T-helper 22 cell (primary cell): ENCODE data around the gene PRICKLE1.

Source experiments
- DNase-seq: peaks from one replicate; pipeline ENCODE4 v3.0.0-alpha.2; 2020; ENCODE audit warnings: low read depth

The PRICKLE1 gene

DNA sequence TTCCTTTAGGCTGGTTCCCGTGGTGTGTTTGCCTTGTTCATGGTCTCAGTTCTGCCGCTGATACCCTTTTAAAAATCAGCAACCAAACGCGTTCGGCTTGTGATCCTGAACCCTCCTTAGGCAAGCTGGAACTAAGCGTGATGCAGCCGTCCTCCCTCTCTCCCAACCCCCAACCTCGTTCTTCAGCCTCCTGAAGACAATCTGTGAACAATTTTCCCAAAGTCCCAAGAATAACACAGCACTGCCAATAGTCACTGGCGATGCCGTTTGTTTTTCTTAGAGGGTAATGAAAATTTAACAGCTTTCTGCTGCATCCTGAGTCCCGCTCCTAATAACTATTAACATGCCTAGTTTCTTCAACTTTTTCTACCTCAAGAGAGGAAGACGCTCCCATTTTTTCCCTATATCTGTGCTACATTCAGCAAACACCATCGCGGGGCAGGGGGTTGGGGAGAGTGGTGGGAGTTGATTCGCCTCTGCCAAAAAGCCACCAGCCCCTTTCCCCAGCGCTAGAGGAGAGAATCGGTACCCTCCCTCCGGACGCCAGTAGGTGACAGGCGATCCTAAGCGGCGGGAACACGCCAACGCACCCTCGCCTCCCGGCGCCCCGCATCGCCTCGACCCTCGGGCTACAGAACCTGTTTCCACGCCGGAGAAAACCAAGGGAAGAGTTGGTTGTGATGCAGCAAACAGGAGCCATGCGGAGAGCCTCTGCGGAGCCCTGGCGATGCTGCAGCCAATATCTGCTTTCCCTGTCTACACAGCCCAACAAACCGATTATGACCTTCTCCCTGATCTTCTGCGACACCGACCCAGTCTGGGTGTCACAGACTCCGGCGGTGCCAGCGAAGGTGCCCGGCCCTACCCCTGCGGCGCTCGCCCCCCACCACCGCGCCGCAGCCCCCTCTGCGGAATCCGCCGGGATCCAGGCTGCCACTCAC is 752 bp downstream of the PRICKLE1 start:
- DNase-seq, result no peak

DNA sequence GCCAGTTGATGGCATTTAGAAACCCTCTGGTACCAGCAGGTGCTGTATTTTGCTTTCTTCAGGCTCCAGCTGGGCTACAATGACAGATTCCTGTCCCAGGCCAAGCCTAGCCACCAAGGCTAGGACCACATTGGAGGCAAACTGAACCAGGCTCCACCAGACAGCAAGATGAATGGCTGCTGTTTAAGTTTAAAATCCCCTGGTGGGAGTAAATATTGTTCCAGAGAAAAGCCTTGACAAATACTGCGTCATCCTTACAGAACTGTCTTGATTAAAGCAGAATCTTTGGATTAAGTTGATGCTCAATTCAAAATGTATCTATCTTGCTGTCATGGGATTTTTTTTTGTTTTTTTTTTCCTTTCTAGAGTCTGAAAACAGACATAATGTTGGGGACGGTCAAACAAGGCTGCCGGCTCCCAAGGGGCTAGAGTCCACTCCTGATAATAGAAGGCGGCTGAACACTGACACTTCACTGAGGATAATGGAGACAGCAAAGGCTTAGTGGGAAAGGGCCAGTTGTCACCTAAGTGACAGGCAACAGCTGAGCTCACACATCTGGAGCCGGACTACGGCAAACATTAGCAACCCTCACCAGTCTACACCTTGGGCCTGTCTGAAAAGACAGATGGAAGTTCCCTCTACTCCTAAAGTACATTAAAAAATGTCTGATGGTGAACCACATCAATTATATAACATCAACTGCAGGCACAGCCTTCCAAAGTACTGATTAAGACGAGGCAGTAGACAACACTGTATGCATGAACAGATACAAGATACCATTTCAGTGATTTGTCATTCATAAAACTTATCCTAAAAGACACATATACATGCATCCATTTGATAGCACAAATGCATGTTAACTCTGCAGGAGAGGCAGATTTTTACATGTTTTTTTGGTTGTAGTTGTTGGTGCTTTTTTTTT is 1.7 kb downstream of the PRICKLE1 start:
- no peak for DNase-seq

DNA sequence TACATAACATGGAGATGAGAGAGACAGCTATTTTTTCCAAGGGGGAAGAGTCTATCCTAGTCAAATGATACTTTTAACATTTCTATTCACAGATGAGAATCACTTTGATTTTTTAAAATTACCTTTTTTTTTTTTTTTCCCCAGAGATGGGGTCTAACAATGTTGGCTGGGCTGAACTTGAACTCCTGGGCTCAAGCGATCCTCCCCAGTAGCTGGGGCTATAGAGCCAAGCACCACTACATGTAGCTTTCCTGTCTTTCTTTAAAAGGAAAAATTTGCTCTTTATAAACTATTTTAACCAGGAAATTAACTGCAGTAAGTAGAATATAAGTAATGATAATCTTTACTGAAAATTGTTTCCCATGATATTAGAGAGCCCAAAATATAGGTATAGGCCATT is 3.3 kb downstream of the PRICKLE1 start:
- no peak for DNase-seq

DNA sequence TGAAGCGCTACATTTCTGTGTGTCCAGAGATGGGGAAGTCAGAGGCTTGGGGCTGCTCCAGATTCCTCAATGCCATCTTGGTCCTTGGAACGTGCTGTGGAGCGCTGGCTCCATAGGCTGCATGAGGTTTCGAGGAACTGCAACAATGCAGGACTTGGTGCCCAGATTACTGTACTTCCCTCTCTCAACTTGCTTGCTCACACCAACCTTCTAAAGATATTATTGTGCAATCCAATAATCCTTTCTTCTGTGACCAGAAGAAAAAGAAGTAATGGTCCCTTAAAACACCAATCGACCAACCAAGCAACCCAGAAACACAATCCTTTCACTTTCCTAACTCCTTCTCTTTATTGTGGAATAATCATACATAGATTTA is 3.7 kb downstream of the PRICKLE1 start:
- DNase-seq, result no peak

DNA sequence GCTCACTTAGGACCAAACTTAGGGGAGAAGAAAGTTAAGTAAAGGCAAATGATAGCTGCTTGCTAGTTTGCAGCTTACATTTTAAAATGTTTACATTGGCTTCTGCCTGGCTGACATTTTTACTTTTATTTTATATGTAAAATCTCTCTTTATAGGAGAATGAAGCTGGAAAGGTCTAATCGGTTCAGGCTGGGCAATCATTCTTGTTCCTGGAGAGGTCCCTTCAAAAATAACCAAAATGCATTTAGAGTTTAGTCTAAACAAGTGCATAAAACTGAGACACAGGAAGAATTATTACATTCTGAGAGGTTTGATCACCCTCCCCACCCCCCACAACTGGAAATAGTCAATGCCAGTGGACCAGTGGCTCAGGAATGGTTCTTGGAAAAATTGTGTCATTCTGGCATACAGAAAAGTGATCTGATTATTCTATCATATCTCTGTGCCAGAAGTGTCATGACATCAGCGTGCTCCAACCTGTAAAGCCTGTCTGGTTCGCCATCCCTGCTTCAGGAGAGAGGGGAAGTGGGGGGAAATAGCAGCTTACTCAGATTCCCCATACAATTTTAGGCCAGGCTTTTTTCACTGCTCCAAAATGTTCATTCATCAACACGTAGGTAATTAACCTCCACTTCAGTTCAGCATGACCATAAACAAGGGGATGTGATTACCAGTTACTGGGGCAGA is 4.2 kb downstream of the PRICKLE1 start:
- DNase-seq, result no peak

DNA sequence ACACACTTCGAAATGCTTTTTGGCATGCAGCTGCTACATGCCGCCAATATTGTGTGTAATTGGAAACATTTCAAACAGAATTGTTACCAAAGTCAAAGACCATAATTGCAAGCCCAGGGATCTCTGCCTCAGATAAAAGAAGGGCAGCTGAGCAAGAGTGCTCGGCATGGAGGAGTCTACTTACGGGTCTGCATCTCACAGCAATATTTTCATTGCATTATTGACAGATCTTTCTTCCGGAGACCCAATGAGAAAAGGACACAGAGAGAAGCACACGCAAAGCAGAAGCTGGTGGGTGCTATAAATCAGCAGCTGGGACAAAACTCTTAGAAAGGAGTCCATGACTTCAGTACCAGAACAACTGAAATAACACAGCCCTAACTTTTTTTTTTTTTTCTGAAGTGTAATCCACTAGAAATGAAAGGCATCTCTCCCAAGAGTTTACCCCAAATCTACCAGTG is 4.9 kb downstream of the PRICKLE1 start:
- DNase-seq, result no peak

DNA sequence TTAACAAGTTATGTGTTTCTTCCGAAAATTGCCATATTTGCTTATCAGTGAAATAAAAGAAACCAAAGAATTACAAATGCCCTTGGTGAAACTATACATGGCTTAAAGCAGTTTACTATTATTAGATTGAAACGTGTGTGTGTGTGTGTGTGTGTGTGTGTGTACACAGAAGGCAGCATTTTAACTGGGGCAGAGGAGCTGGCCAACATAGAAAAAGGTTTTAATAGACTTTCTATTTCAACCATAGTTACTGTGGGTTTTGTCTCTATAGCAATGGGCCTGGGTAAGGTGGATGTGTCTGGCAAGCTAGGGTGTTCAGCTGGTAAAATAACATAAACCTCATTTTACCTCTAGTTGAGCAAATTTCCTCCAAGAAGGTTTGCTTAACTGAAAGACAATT is 6.5 kb downstream of the PRICKLE1 start:
- DNase-seq, result no peak

DNA sequence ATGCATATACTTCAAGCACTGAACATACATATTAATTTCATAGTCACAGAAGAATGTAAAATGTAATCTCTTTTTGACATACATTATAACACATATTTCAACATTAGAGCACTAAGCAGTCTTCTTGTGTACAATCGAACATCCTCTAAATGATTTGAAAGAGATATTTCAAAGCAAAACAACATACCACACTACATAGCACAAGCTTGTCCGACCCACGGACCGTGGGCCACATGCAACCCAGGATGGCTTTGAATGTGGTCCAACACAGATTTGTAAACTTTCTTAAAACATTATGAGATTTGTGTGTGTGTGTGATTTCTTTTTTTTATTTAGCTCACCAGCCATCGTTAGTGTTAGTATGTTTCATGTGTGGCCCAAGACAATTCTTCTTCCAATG is 7.0 kb downstream of the PRICKLE1 start:
- no peak for DNase-seq

DNA sequence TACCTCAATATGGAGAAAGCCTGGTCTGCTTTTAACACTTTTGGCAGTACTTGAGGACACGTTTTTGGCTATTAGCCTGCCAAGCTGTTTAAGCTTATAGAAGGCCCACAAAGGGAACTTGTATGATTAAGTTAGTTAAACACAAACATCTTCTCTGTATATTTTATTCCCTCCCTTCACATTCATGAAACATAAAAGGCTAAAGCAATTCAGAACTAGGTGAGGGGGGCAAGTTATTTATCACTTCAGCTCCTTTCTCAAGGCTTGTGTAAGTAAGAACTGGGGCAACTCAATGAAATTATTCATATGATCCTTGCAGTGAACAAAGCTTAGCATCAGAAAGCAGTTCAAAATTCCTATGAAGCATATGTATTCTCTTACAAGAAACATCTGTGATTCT is 7.5 kb downstream of the PRICKLE1 start:
- DNase-seq, result no peak

DNA sequence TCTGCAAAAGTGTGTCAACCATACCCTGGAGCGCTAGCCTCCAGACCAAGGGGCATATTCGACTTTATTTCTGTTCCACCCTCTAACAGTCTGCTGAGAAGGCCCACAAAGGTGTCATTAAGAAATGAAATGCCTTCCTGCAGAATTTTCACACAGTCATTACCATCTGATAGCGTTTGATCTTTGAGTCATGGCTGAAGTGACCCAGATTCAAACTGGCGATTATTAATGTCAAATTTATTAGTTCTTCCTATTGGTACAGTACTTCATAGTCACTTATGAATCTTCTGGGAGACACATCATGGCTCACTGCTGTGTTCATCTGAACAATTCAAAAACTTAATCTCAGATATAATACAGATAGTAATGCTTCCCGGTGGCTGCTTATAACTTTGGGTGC is 13.2 kb downstream of the PRICKLE1 start:
- no peak for DNase-seq

DNA sequence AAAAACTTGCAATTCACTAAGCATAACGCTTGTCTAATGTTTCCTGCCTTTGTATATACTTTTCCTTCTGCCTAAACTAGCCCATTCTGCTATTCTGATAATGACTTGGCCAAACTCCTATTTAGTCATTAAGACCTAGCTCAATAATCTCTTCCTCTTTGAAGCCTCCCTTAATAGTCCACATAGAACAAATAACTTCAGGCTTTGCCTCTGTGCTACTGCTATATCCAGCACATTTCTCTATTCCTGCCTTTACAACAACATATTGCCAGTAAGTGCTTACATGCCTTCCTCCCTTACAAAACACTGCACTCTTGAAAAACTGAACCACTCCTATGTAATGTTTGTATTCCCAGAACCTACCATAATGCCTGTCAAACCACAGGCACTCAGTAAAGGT is 13.8 kb downstream of the PRICKLE1 start:
- DNase-seq, result no peak

DNA sequence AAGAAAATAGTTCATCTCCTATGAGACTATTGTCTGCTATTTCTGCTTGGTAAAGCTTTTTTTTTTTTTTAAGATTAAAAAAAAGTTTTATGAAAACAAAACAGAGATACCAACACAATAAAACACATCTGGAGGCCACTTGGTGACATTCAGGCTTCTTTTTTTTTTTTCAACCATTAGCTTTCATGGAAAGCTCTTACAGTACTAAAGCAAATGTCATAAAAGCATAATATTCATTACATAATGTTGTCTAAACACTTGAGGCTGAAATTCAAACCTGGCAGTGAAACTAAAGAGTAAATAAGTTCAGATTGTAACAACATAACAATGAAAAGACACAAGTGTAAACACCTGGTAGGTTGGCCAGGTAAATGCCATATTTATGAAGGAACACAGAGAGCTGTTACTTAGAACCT is 14.7 kb downstream of the PRICKLE1 start:
- no peak for DNase-seq

DNA sequence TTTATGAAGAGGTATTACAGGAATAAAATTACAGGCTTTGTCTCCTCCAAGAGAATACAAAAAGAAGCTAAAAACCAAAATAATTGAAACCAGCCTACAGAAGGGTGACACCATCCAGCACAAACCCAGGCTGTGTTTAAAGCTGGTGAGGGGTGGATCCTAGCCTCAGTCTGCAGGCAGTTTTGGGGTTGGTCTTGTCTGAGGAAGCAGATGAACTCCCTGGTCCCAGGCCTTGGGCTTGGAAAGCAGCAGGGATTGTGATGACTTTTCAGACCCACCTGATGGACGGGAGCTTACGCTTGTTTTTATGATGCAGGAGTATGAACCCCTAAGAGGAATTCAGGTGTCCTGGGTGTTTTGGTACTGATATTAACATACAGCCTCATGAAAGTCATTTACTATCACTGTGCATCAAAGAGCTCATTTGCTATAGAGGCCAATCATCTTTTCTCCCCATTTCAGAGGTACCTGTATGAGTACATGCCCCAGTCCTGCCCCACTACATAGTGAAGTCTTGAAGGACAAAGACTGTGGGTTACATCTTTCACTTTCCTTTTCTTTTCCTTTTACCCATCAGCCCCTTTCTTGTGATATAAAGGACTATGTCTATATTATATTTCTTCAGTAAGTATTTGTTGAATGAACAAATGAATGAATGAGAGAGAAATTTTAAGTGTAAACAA is 18.1 kb downstream of the PRICKLE1 start:
- no peak for DNase-seq

DNA sequence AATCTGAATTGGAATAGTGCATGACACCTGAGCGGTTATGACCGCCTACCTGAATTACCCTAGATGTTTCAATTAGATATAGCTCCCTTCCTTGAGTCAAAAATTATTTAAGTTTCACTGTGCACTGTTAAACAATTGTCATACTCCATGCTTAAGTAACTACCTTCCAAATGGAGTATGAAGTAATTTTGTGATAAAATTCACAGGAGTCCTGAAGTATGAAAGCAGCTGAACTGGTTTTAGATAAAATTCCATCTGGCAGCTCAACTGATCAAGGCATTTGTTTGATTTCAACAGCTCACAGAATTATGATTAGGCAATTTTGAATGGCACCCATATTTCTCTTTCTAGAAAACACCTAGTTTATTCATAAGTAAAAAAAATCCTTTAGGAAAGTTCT is 19.5 kb downstream of the PRICKLE1 start:
- DNase-seq, result no peak

DNA sequence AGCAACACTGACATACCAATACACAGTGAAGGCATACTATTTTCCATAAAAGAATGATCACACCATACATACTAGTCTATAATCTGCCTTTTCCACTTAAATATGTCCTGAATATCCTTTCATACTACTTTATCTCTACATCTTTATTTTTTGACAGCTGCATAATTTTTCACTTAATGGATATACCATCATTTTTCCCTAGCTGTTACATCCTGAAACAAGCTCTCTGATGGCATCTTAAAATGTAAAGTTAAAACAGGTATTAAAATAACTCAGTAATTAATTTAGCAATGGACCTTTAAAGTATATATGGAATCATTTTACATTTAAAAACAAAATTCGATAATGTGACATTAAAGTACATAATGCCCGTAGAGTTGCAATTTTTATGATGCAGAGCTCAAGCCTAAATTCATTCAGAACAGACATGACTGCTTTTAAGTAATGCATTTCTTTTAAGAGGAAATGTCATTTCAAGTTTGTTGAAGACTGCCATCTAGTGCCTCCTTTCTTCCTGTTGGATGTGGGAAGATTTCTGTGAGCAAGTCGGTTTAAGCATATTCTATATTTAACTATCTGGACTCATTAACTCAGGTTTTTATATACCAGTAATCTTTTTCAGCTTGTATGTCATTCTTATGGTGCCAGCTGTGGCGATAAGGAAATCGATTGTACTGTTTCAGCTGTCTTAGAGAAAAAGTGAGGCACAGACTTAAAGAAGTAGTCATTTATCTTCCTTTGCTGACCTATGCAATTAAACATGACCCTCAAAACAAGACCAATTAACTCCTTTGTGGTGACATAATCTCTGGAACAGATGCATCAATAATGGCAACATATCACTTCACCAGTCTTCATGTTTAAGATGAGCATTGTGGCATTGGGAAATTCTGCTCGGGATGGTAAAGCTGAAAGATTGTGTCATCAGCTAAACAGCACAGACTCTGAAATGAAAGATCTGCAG is 20.3 kb downstream of the PRICKLE1 start:
- no peak for DNase-seq

DNA sequence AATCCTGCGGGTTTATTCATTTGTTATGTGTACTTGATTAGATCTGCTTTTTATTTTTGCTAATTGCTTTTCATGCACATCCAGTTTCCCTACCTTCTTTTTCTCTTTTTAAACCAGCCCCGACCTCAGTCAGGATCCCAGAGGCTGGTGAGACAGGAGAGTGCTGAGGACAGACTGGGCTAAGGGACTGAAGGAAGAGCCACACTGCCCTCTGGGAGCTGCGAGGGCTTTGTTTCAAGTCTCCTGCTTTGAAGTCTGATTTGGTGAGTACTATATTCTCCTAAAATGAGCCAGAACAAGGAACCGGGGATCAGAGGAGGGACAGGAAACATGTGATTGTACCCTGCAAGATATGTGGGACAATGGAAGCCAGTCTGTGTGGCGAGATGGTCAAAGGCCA is 23.9 kb downstream of the PRICKLE1 start:
- DNase-seq, result no peak

DNA sequence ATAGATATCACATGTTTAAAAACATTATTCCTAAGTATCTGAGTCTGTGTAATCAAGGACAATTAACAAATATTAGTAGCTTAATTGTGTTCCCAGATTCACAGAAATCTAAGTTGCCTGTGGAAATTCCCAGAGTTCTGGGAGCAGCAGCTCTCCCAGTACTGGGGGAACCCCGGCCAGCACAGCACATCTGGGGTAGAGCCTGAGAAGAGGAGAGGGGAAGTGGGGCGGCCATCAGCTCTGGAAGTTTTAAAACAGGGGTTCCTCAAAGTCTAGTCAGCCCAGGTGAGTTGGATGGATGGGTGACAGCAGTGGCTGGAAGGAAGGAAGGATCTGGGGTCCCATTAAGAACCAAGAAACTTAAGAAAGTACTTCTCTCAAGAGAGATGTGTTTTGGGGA is 24.6 kb downstream of the PRICKLE1 start:
- DNase-seq, result no peak

DNA sequence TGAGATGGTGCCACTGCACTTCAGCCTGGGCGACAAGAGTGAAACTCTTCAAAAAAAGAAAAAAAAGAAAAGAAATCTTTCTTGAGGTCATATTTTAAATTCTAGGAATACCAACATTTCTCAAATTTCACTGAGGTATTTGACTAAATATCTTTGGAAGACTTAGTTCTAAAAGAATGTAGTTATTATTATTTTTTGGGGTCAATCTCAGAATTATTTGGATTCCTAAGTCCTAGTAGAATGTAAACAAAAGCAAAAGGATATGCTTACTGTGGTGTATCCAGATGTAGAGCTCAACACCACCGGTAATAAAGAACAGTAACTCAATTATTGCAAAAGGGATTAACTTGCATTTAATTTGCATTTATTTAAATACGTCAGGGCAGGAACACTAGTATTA is 25.0 kb downstream of the PRICKLE1 start:
- DNase-seq, result no peak

DNA sequence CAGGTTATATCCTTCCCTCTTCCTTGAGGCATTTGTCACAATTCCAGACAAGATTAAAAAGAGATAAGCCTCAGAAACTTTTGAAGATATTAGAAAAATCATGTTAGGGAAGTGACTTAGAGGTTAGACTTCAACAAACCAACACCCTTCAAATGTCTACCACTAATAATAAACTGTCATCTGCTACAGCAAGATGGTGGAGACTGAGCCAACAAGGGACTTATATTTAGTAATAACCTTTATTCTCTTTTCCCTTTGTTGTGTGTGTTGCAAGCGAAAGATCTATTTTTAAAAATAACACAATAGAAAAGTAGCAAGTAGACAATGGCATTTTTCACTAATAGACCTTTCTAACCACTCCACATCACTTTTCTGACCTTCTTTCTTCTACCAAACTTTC is 28.6 kb downstream of the PRICKLE1 start:
- no peak for DNase-seq

DNA sequence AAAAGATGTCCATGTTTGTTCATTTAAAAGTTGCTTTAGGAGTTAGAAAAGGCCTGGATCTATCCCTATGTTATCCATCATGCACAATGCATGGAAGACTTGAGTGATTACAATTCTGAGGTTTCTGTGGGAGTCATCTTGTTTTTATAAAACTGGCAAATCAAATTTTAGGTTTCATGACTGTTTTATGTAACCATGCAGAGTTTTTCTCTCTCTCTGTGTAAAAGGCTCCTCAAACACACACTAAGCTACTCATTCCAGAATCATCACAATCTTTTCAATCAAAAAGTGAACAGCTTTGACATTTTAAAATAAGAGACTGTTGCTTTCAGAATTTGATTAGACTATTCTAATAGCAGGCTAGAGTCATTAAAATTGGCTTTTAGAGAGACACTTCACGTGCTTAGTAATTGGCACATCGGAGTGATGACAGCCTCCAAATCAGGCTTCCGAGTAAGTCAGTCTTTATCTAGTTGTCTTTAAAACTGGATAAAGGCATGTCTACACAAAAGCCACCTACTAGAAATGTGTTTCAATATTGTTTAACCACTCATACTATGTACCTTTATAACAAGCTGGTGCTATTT is 31.9 kb downstream of the PRICKLE1 start:
- DNase-seq, result no peak
